Activated CD4-positive, alpha-beta T cell treated with anti-CD3 and anti-CD28 coated beads for 48 hours (primary cell): ENCODE data around the gene HYAL4.
"Not testable (repeated sequence)": the region's sequence is repeated elsewhere in the genome, so short reads cannot be mapped to it uniquely, and the experiment has no call there.

Experiments
- DNase-seq: peaks from one replicate; pipeline ENCODE4 v3.0.0-alpha.2; 2020

The HYAL4 gene

GRCh38 chr7:123844712-123845219 is at the start of gene HYAL4:
TSS of gene HYAL4 (plus strand) at chr7:123845169. CDS start at chr7:123868274, 23,105 bp downstream.
- DNase-seq, result no peak

DNA sequence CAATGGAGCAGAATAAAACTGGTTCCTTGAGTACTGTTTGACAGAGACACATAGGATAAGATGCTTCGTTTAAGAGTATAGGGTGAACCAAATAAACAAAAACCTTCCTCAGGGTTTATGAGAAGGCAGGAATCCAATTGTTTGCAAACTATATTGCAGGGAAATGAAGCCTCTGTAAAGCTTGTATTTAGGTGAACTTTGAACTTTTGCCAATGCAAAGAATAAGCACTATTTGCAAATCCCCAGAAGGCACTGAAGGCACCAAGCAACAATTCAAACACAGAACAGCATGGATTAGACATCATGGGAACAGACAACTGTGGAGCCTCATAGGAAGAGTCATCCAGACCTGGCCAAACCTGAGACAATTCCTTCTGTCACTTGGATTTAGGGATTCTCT is 49.1 kb upstream of the HYAL4 start:
- no peak for DNase-seq

- DNase-seq, result no peak
These were observed 48.4 kb upstream of the HYAL4 start for GRCh38 chr7:123796568-123796967.

- no peak for DNase-seq
These were observed 47.1 kb upstream of the HYAL4 start for GRCh38 chr7:123797673-123798531.

GRCh38 chr7:123798532-123799188 is 46.3 kb upstream of the HYAL4 start:
- no peak for DNase-seq

- no peak for DNase-seq
These were observed 42.7 kb upstream of the HYAL4 start for GRCh38 chr7:123802249-123802648.

- no peak for DNase-seq
These were observed 39.7 kb upstream of the HYAL4 start for GRCh38 chr7:123805287-123805686.

DNA sequence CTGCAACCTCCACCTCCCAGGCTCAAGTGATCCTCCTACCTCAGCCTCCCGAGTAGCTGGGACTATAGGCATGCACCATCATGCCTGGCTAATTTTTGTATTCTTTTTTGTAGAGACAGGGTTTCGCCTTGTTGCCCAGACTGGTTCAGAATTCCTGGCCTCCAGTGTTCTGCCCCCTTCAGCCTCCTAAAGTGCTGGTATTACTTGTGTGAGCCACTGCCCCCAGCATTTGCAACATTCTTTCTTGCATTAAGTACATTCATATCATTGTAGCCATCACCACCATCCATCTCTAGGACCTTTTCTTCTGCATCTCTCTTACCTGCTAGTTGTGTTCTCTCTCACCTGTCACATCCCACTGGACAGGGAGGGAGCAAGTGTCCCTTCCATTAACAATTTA is 35.5 kb upstream of the HYAL4 start:
- DNase-seq, result no peak

DNA sequence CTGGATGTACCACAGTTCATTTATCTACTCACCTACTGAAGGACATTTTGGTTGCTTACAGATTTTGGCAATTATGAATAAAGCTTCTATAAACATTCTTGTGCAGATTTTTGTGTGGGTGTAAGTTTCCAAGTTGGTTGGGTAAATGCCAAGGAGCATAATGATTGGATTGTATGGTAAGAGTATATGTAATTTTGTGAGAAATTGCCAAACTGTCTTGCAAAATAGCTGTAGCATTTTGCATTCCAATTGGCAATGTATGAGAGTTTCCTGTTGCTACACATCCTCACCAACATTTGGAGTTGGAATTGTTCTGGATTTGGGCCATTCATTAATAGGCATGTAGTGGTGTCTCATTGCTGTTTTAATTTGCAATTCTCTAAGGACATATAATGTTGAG is 33.9 kb upstream of the HYAL4 start:
- no peak for DNase-seq

- no peak for DNase-seq
These were observed 28.1 kb upstream of the HYAL4 start for GRCh38 chr7:123816916-123817315.

- no peak for DNase-seq
These were observed 26.0 kb upstream of the HYAL4 start for GRCh38 chr7:123819001-123819400.

GRCh38 chr7:123819795-123820194 is 25.2 kb upstream of the HYAL4 start:
- not testable (repeated sequence) for DNase-seq

GRCh38 chr7:123820864-123821263 is 24.1 kb upstream of the HYAL4 start:
- DNase-seq, result no peak

DNA sequence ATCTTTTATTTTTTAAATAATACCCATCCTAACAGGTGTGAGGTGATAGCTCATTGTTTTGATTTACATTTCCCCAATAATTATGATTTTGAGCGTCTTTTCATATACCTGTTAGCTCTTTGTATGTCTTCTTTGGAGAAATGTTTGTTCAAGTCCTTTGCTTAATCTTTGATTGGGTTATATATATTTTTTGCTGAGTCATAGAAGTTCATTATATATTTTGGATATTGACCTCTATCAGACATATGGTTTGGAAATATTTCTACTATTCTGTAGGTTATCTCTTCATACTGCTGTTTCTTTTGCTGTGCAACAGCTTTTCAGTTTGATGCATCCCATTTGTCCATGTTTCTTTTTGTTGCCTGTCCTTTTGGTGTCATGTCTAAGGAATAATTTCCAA is 23.6 kb upstream of the HYAL4 start:
- no peak for DNase-seq

DNA sequence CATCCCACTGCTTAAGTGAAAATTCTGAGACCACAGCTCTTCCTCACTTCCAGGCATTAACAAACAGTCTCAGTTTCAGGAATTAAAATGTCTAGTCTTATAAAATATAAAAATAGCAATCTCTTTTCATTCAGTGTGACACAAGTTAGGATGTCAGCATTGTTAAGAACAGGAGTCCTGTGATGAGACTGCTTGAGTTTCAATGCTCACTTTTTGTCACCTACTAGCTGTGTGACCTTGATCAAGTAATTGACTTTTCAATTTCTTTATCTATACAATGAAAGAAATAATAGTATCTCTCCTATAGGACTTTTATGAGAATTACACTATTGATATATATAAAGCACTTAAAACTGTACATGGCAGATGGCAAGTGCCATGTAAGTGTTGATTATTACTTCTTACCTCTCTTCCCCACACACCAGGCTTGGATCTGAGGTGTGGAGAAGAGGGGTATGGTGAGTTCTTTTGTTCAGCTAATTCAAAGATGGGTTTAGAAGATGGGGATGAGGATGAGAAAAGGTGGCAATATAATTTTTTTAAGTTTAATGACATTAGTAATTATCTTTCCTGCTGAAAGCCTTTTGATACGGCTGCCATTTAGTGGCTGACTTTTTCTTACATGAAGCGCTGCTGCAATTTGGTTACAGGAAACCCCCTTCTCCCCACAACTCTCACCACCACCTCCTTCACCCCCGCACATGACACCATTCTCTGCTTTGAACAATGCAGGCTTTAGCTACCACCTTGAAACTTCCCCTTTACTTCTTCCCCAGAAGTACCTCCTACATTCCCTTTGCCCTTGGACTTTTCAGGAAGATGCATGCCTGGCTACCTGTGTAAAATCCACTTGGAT is 20.8 kb upstream of the HYAL4 start:
- peak; percentile 70 for DNase-seq

DNA sequence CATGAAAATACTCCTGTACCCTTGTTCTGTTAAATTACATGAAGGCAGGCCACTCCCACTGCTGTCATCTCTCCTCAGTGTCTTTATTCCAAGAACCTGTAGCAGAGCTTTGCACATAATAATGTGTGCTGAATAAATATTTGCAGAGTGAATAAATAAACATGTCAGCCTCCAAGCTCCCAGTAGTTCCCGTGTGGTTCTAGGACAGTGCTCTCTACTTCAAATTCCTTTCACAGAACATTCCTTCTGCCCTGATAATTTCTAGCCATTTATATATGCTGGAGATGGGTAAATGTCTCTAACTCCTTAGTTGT is 20.3 kb upstream of the HYAL4 start:
- no peak for DNase-seq

DNA sequence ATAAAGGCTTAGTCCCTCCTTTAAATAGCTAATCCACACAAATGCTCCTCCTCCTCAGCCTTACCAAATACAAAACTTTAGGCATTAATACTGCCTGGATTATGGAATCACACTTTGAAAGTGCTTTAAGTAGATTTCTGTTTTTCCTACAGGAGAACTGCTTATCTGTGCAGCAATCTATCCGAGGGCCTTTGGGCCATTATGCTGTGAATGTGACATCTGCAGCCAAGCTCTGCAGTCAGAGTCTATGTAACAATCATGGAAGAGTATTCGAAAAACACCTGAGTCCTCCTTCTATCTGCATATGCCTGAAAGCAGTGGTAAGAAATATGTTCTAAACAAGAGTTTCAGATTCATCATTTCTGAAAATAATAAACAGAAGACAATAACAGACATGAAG is 16.2 kb upstream of the HYAL4 start:
- no peak for DNase-seq

DNA sequence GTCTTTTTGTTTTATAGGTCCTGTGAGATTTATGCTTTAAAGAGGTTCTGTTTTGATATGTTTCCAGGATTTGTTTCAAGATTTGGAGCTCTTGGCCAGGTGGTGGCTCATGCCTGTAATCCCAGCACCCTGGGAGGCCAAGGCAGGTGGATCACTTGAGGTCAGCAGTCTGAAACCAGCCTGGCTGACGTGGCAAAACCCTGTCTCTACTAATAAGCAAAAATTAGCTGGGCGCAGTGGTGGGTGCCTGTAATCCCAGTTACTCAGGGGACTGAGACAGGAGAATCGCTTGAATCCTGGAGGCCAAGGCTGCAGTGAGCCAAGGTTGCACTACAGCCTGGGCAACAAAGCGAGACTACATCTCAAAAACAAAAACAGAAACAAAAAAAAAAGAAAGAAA is 8.3 kb upstream of the HYAL4 start:
- no peak for DNase-seq

DNA sequence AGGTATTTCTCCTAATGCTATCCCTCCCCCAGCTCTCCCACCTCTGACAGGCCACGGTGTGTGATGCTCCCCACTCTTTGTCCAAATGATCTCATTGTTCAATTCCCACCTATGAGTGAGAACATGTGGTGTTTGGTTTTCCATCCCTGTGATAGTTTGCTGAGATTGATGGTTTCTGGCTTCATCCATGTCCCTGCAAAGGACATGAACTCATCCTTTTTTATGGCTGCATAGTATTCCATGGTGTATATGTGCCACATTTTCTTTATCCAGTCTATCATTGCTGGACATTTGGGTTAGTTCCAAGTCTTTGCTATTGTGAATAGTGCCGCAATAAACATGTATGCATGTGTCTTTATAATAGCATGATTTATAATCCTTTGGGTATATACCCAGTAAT is 5.9 kb upstream of the HYAL4 start:
- DNase-seq, result not testable (repeated sequence)

- DNase-seq, result not testable (repeated sequence)
These were observed 827 bp upstream of the HYAL4 start for GRCh38 chr7:123844142-123844541.

GRCh38 chr7:123845823-123846216 is 851 bp downstream of the HYAL4 start:
- no peak for DNase-seq

DNA sequence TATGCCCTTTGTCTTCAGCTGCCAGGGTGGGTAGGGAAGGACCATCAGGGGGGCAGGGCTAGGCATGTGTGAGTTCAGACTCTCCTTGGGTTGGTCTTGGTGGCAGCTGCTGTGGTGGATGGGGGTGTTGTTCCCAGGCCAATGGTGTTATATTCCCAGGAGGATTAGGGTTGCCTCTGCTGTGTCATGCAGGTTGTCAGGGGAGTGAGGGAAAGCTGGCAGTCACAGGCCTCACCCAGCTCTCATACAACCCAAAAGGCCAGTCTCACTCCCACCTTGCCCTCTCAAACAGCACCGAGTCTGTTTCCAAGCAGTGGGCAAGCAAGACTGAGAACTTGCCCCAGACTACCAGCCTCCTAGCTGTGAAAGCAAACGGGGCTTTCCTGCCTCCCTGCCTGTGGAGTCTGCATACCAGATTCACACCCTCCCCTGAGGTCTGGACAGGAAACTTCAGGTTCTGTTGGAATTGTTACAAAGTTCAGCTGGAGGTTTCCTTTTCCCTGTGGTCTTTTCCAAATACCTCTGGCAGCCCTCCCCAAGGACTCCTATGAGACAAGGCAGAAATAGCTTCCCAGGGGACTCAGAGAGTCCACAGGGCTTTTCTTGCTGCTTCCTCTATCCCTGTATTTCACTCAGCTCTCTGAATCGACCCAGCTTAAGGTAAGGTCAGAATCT is 1.4 kb downstream of the HYAL4 start:
- no peak for DNase-seq

DNA sequence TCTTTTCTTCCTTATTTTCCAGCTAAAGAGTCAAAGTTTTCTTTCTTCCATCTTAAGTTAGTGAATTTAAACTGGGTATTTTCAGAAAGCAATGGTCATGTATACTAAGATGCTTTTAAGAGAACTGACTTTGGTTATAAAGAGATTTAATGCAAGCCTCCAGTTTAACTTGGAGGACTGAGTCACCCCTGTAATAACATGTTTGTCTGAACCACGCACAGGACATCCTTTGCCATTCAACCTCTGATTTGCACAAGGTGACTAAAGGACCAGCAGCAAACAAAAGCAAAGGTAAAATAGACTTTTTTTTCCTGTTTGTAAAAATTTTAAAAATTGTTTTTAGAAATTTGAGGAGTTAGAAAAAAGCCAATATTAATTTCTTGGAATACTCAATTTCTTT is 2.9 kb downstream of the HYAL4 start:
- DNase-seq, result no peak
